Lower leg skin (tissue), 4 donors: ENCODE data around the gene CCKAR. TPM values are rescaled to one million over a fixed set of nuclear protein-coding genes. Genes with fewer than 3 reads are reported as not detected.

Experiments
- DNase-seq, 2 donors: peaks; one replicate each; pipeline ENCODE4 v3.0.0-alpha.2; 2019; ENCODE audit warnings: low spot score in 2 of 2
- H3K4me3 ChIP-seq: fragments of 200-600 bp; sonication (generic); 2 replicates; pipeline ENCODE4 v1.5.1; 2017; ENCODE audit warnings: mild to moderate bottlenecking, low read depth; ENCODE audit not compliant: poor library complexity, severe bottlenecking
- CTCF ChIP-seq, 3 donors: fragments of 450-650 bp; IDR thresholded peaks; one replicate each; pipeline ENCODE4 v1.5.1; 2016; ENCODE audit warnings: antibody characterized with exemption in 3 of 3, mild to moderate bottlenecking in 3 of 3, moderate library complexity in 2 of 3
- POLR2A ChIP-seq, 2 donors: fragments of 450-650 bp; IDR thresholded peaks; one replicate each; pipeline ENCODE4 v1.6.1; 2016 to 2017; ENCODE audit warnings: antibody characterized with exemption in 2 of 2, mild to moderate bottlenecking in 1 of 2, moderate library complexity in 1 of 2
- WGBS, 2 donors: methylation state at CpG; one replicate each; pipeline ENCODE4 v1.1.5; 2018; 5-methylcytosine and 5-hydroxymethylcytosine counted together
- intact Hi-C: fragments of 100-400 bp; cut with DNase I; formaldehyde crosslinking; loops from one replicate; pipeline ENCODE4 v1.15.0; 2023; ENCODE audit warnings: low total_unique reads
- total RNA-seq, 4 donors: library from RNA; depleted of rRNA; stranded (reverse); fragments of >200 nt; gene quantifications; one replicate each; pipeline ENCODE4 v1.1.0, GENCODE V29; 2016

CCKAR gene
- total RNA-seq, 4 donors from 2014 or later, result not detected

DNA sequence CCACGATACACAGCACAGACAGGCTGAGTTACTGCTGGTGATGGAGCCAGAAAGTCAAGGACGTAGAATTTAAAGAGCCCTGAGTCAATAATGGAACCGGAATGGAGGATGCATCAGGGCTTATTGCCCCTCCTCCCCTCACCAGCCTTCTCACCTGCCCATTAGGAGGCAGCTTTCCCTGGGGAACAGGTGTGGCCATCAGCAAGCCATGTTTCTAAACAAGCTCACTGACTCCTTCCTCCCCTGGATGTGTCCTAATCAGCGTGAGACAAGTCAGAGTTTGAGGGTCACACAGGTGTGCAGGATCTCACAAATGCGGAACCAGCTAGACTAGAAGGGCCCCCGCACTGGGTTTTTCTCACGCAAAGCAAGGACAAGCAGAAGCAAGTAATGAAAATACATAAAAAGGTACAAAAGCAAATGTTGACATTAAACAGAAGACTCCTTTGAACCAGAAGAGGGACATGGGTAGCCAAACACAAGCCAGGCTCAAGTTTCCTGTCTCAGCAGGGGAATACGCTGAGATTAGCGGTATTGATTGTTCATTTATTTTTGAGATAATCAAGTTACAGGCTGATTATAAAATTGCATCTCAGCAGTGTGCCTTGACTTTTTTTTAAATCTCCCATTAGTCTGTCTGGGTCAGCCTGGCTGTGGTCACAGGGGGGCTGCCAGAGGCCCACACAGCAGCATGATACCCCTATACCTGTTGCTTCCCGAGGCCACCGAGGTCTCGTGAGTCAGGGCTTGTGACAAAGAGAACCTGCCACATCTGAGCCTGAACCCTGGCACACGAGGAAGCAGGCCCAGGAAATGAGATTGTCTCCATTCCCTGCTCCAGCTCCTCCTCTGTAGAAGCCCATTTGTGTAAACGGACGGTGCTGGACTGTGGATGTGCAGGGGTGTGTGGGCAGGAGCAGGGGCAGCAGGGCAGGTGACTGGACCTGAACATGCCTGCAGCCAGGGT lies 37.4 kb downstream of the CCKAR start:
- intact Hi-C loops, result loop anchor here (10.0 kb wide), 1 partner anchor 562 kb away; no protein-coding TSS in a partner anchor
- TF ChIP-seq POLR2A (IDR thresholded peaks at IDR 0.05), result no peak
- no peak for TF ChIP-seq CTCF (IDR thresholded peaks at IDR 0.05)
- WGBS, 2 donors, result 74% methylated on average over 15 of the region's 15 CpGs
- H3K4me3 ChIP-seq, result no peak overlapping the region
- no peak for DNase-seq

DNA sequence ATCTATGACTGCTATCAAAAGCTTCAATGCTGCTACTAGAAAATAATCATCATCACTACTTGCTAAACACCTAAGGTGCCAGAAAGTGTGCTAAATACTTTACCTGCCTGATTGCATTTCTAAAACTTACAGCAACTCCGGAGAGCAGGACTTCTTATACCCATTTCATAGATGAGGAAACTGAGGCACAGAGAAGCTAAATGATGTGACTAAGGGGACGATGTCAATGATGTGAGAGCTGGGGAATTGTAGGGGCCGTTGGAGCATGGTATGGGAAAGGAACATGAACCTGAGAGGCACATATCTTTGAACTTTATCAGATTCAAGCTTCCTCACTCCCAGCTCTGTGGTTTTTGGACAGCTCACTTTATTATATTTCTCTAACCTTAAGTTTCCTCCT lies 38.7 kb downstream of the CCKAR start:
- WGBS, 2 donors, result 76 to 81% methylated on average over 3 of the region's 3 CpGs
- intact Hi-C loops, result loop anchor here (10.0 kb wide), 1 partner anchor 563 kb away; no protein-coding TSS in a partner anchor

GRCh38 chr4:26450418-26450817 lies 39.9 kb downstream of the CCKAR start:
- intact Hi-C loops, result loop anchor here (10.0 kb wide), 1 partner anchor 564 kb away; no protein-coding TSS in a partner anchor
- 75 to 76% methylated on average over 5 of the region's 5 CpGs for WGBS, 2 donors
- no peak for DNase-seq
- H3K4me3 ChIP-seq, result no peak overlapping the region
- TF ChIP-seq CTCF (IDR thresholded peaks at IDR 0.05) (no peak), POLR2A (IDR thresholded peaks at IDR 0.05) (no peak)

More for the DNA sequence above, 38.7 kb downstream of the CCKAR start:
- no peak for TF ChIP-seq POLR2A (IDR thresholded peaks at IDR 0.05)
- no peak for TF ChIP-seq CTCF (IDR thresholded peaks at IDR 0.05)
- no peak for DNase-seq
- no peak overlapping the region for H3K4me3 ChIP-seq

GRCh38 chr4:26447378-26447777 lies 42.9 kb downstream of the CCKAR start:
- intact Hi-C loops, result no loop called here
- no peak for DNase-seq
- no peak overlapping the region for H3K4me3 ChIP-seq
- TF ChIP-seq POLR2A (IDR thresholded peaks at IDR 0.05), result no peak
- TF ChIP-seq CTCF (IDR thresholded peaks at IDR 0.05), result no peak
- WGBS, 2 donors, result 77 to 85% methylated on average over 8 of the region's 8 CpGs

- no peak overlapping the region for H3K4me3 ChIP-seq
- TF ChIP-seq CTCF (IDR thresholded peaks at IDR 0.05) (no peak), POLR2A (IDR thresholded peaks at IDR 0.05) (no peak)
- DNase-seq, result no peak
- intact Hi-C loops, result no loop called here
- 95 to 98% methylated on average over 5 of the region's 5 CpGs for WGBS, 2 donors
These were observed 48.5 kb downstream of the CCKAR start for GRCh38 chr4:26441771-26442170.
